GM23338 (cell line): ENCODE results near the gene PARL. TPM values are rescaled to one million over a fixed set of nuclear protein-coding genes. Genes with fewer than 3 reads are reported as not detected.

Source experiments
- ATAC-seq: fragments of 200-7000 bp; cut with Tn5 transposase; 3 replicates; pipeline ENCODE4 v1.9.1; 2020
- DNase-seq: peaks from one replicate; pipeline ENCODE4 v3.0.0-alpha.2; 2015; ENCODE audit warnings: low spot score
- H2AFZ ChIP-seq: fragments of 200-600 bp; sonication (generic); 2 replicates; pipeline ENCODE4 v1.8.0; 2016; ENCODE audit warnings: antibody characterized with exemption, mild to moderate bottlenecking, moderate library complexity
- H3F3A ChIP-seq: fragments of 200-600 bp; sonication (generic); replicated peaks from 2 replicates; pipeline ENCODE4 v1.8.0; 2017; ENCODE audit warnings: antibody characterized with exemption, mixed run types, low read depth
- H3K27ac ChIP-seq: fragments of 200-600 bp; sonication (generic); 2 replicates; pipeline ENCODE4 v1.6.1; 2016; ENCODE audit warnings: low read depth
- H3K27me3 ChIP-seq: fragments of 200-600 bp; sonication (generic); 2 replicates; pipeline ENCODE4 v1.8.0; 2016; ENCODE audit warnings: mild to moderate bottlenecking, mixed run types, moderate library complexity; ENCODE audit not compliant: insufficient read depth
- H3K36me3 ChIP-seq: fragments of 200-600 bp; sonication (generic); 2 replicates; pipeline ENCODE4 v1.8.0; 2016; ENCODE audit warnings: mild to moderate bottlenecking; ENCODE audit not compliant: insufficient read depth
- H3K4me1 ChIP-seq: fragments of 200-600 bp; sonication (generic); 2 replicates; pipeline ENCODE4 v1.8.0; 2016; ENCODE audit warnings: mild to moderate bottlenecking, moderate library complexity; ENCODE audit not compliant: insufficient read depth
- H3K4me2 ChIP-seq: fragments of 200-600 bp; sonication (generic); 2 replicates; pipeline ENCODE4 v1.7.1; 2017; ENCODE audit warnings: mixed run types
- H3K4me3 ChIP-seq: fragments of 200-600 bp; sonication (generic); 2 replicates; pipeline ENCODE4 v1.6.1; 2016; ENCODE audit warnings: mixed run types
- H3K79me2 ChIP-seq: fragments of 200-600 bp; sonication (generic); replicated peaks from 2 replicates; pipeline ENCODE4 v1.8.0; 2017; ENCODE audit warnings: mild to moderate bottlenecking; ENCODE audit not compliant: insufficient read depth
- H3K9me2 ChIP-seq: fragments of 200-600 bp; sonication (generic); 2 replicates; pipeline ENCODE4 v1.8.0; 2017; ENCODE audit not compliant: insufficient read depth
- H4K20me1 ChIP-seq: fragments of 200-600 bp; sonication (generic); replicated peaks from 2 replicates; pipeline ENCODE4 v1.8.0; 2017; ENCODE audit warnings: mild to moderate bottlenecking; ENCODE audit not compliant: insufficient read depth
- H3K27ac Mint-ChIP-seq: 2 replicates; pipeline ENCODE4 v1.8.0; 2020; ENCODE audit warnings: inconsistent platforms, mild to moderate bottlenecking, moderate library complexity, mixed read lengths
- H3K27me3 Mint-ChIP-seq: 3 replicates; pipeline ENCODE4 v1.8.0; 2022; ENCODE audit warnings: low read depth, mild to moderate bottlenecking, moderate library complexity, mixed read lengths, inconsistent platforms; ENCODE audit not compliant: insufficient read depth, poor library complexity
- H3K36me3 Mint-ChIP-seq: 3 replicates; pipeline ENCODE4 v1.8.0; 2021; ENCODE audit warnings: low read depth, mild to moderate bottlenecking, inconsistent platforms, moderate library complexity, mixed read lengths
- H3K4me1 Mint-ChIP-seq: 3 replicates; pipeline ENCODE4 v1.8.0; 2020; ENCODE audit warnings: mild to moderate bottlenecking, inconsistent platforms, mixed read lengths
- H3K4me3 Mint-ChIP-seq: 3 replicates; pipeline ENCODE4 v1.8.0; 2021; ENCODE audit warnings: moderate library complexity, mild to moderate bottlenecking, inconsistent platforms, mixed read lengths
- H3K9me3 Mint-ChIP-seq: 3 replicates; pipeline ENCODE4 v1.8.0; 2020; ENCODE audit warnings: moderate library complexity, mild to moderate bottlenecking, inconsistent platforms, mixed read lengths
- CREB1 ChIP-seq: fragments of 250-450 bp; sonication (Bioruptor Pico); IDR thresholded peaks from 2 replicates; pipeline ENCODE4 v1.5.0; 2020; ENCODE audit warnings: low read depth, mild to moderate bottlenecking, moderate library complexity
- CTCF ChIP-seq, 2 experiments: fragments of 200-600 bp in 1 of 2; sonication (generic) in 1 of 2; conservative IDR thresholded peaks; 2 replicates each; pipeline versions ENCODE4 v1.5.1 to v1.6.1; 2016 to 2017; ENCODE audit warnings: antibody characterized with exemption in 2 of 2, low read depth in 2 of 2, mild to moderate bottlenecking in 2 of 2, moderate library complexity in 1 of 2
- JUNB ChIP-seq: IDR thresholded peaks from one replicate; pipeline ENCODE4 v1.6.1; 2016; ENCODE audit warnings: antibody characterized with exemption; ENCODE audit not compliant: unreplicated experiment
- NANOG ChIP-seq: IDR thresholded peaks from 2 replicates; pipeline ENCODE4 v1.6.1; 2016; ENCODE audit warnings: antibody characterized with exemption, borderline replicate concordance
- POLR2AphosphoS5 ChIP-seq: IDR thresholded peaks from 2 replicates; pipeline ENCODE4 v1.6.1; 2016; ENCODE audit warnings: antibody characterized with exemption, low read depth
- REST ChIP-seq: IDR thresholded peaks from one replicate; pipeline ENCODE4 v1.6.1; 2018; ENCODE audit warnings: antibody characterized with exemption; ENCODE audit not compliant: unreplicated experiment
- STAT1 ChIP-seq: IDR thresholded peaks from one replicate; pipeline ENCODE4 v1.6.1; 2016; ENCODE audit warnings: antibody characterized with exemption; ENCODE audit not compliant: unreplicated experiment
- ZNF114 ChIP-seq: fragments of 250-450 bp; sonication (Bioruptor Pico); IDR thresholded peaks from 2 replicates; pipeline ENCODE4 v1.5.0; 2020; ENCODE audit warnings: mild to moderate bottlenecking, moderate library complexity
- ZNF331 ChIP-seq: fragments of 250-450 bp; sonication (Bioruptor Pico); IDR thresholded peaks from 2 replicates; pipeline ENCODE4 v1.5.0; 2020; ENCODE audit warnings: low read depth, mild to moderate bottlenecking, moderate library complexity
- ZNF462 ChIP-seq: fragments of 250-450 bp; sonication (Bioruptor Pico); IDR thresholded peaks from 2 replicates; pipeline ENCODE4 v1.5.0; 2020; ENCODE audit warnings: mild to moderate bottlenecking, moderate library complexity
- polyA plus RNA-seq: library from polyadenylated mRNA; unstranded; fragments of >200 nt; fragmentation: Nextera tagmentation; extraction: Ambion mirVana; gene quantifications from 2 replicates; pipeline ENCODE4 v1.2.1, GENCODE V29; 2016
- total RNA-seq: library from RNA; depleted of rRNA; stranded (reverse); fragments of >200 nt; shearing (Covaris generic); gene quantifications from 2 replicates; pipeline ENCODE4 v1.2.3, GENCODE V29; 2014

The PARL gene
- total and polyA plus RNA-seq, 2 experiments from 2014 or later: 67.5 to 78.7 TPM

- no peaks in the 10 kb centered on the region for H3K36me3 ChIP-seq
These were observed 26.4 kb upstream of the PARL start for GRCh38 chr3:183911087-183911486.

More at GRCh38 chr3:183911087-183911486, 26.4 kb upstream of the PARL start:
- no peaks in the 10 kb centered on the region; the same call in 2 of the 3 replicates for H3K9me3 Mint-ChIP-seq
- ATAC-seq: no peak
- no peaks in the 10 kb centered on the region for H3K36me3 Mint-ChIP-seq
- no peaks in the 10 kb centered on the region for H3K79me2 ChIP-seq
- H3K4me2 ChIP-seq: no peak overlapping the region
- no peaks in the 10 kb centered on the region for H3F3A ChIP-seq
- H3K4me3 ChIP-seq: no peak overlapping the region
- H3K4me3 Mint-ChIP-seq: no peak overlapping the region
- no peaks in the 10 kb centered on the region for H3K4me1 ChIP-seq
- no peaks in the 10 kb centered on the region for H3K27me3 ChIP-seq
- H3K27ac Mint-ChIP-seq: no peak overlapping the region
- peaks cover 12% of the 10 kb centered on the region for H3K27me3 Mint-ChIP-seq
- H3K27ac ChIP-seq: no peak overlapping the region
- no peaks in the 10 kb centered on the region for H3K9me2 ChIP-seq
- TF ChIP-seq ZNF331: no peak
- no peak for TF ChIP-seq ZNF114 (CRISPR knock-in tag)
- no peak for TF ChIP-seq CTCF (conservative IDR thresholded peaks at IDR 0.05; ENCODE audit: low read depth in 2 of 2)
- TF ChIP-seq STAT1: no peak
- TF ChIP-seq JUNB: no peak
- TF ChIP-seq ZNF462 (CRISPR knock-in tag): no peak
- no peak for TF ChIP-seq NANOG
- TF ChIP-seq POLR2AphosphoS5: no peak
- TF ChIP-seq REST: no peak
- TF ChIP-seq CREB1 (CRISPR knock-in tag): no peak
- DNase-seq: no peak
- H3K4me1 Mint-ChIP-seq: peaks cover 9% of the 10 kb centered on the region
- H4K20me1 ChIP-seq: no peaks in the 10 kb centered on the region
- no peak overlapping the region for H2AFZ ChIP-seq
